GM23338 (cell line): ENCODE results near the gene ROCK2.

Experiments
- CREB1 ChIP-seq: fragments of 250-450 bp; sonication (Bioruptor Pico); IDR thresholded peaks from 2 replicates; pipeline ENCODE4 v1.5.0; 2020; ENCODE audit warnings: low read depth, mild to moderate bottlenecking, moderate library complexity
- ETS1 ChIP-seq: IDR thresholded peaks from 2 replicates; pipeline ENCODE4 v1.6.1; 2016; ENCODE audit warnings: antibody characterized with exemption
- EZH2 ChIP-seq: fragments of 200-600 bp; sonication (generic); IDR thresholded peaks from one replicate; pipeline ENCODE4 v1.8.0; 2017; ENCODE audit warnings: antibody characterized with exemption, mild to moderate bottlenecking, low read depth; ENCODE audit not compliant: unreplicated experiment
- EZH2phosphoT487 ChIP-seq: fragments of 200-600 bp; sonication (generic); IDR thresholded peaks from one replicate; pipeline ENCODE4 v1.8.1; 2018; ENCODE audit warnings: antibody characterized with exemption; ENCODE audit not compliant: unreplicated experiment
- JUNB ChIP-seq: IDR thresholded peaks from one replicate; pipeline ENCODE4 v1.6.1; 2016; ENCODE audit warnings: antibody characterized with exemption; ENCODE audit not compliant: unreplicated experiment
- NANOG ChIP-seq: IDR thresholded peaks from 2 replicates; pipeline ENCODE4 v1.6.1; 2016; ENCODE audit warnings: antibody characterized with exemption, borderline replicate concordance
- POLR2AphosphoS5 ChIP-seq: IDR thresholded peaks from 2 replicates; pipeline ENCODE4 v1.6.1; 2016; ENCODE audit warnings: antibody characterized with exemption, low read depth
- STAT1 ChIP-seq: IDR thresholded peaks from one replicate; pipeline ENCODE4 v1.6.1; 2016; ENCODE audit warnings: antibody characterized with exemption; ENCODE audit not compliant: unreplicated experiment
- ZNF114 ChIP-seq: fragments of 250-450 bp; sonication (Bioruptor Pico); IDR thresholded peaks from 2 replicates; pipeline ENCODE4 v1.5.0; 2020; ENCODE audit warnings: mild to moderate bottlenecking, moderate library complexity
- ZNF331 ChIP-seq: fragments of 250-450 bp; sonication (Bioruptor Pico); IDR thresholded peaks from 2 replicates; pipeline ENCODE4 v1.5.0; 2020; ENCODE audit warnings: low read depth, mild to moderate bottlenecking, moderate library complexity
- TF ChIP-seq, protein P1 (sequence below), 2 experiments: fragments of 200-600 bp in 1 of 2; sonication (generic) in 1 of 2; conservative IDR thresholded peaks; 2 replicates each; pipeline versions ENCODE4 v1.5.1 to v1.6.1; 2016 to 2017; ENCODE audit warnings: antibody characterized with exemption in 2 of 2, low read depth in 2 of 2, mild to moderate bottlenecking in 2 of 2, moderate library complexity in 1 of 2
- TF ChIP-seq, protein P2 (sequence below): IDR thresholded peaks from one replicate; pipeline ENCODE4 v1.6.1; 2018; ENCODE audit warnings: antibody characterized with exemption; ENCODE audit not compliant: unreplicated experiment

DNA sequence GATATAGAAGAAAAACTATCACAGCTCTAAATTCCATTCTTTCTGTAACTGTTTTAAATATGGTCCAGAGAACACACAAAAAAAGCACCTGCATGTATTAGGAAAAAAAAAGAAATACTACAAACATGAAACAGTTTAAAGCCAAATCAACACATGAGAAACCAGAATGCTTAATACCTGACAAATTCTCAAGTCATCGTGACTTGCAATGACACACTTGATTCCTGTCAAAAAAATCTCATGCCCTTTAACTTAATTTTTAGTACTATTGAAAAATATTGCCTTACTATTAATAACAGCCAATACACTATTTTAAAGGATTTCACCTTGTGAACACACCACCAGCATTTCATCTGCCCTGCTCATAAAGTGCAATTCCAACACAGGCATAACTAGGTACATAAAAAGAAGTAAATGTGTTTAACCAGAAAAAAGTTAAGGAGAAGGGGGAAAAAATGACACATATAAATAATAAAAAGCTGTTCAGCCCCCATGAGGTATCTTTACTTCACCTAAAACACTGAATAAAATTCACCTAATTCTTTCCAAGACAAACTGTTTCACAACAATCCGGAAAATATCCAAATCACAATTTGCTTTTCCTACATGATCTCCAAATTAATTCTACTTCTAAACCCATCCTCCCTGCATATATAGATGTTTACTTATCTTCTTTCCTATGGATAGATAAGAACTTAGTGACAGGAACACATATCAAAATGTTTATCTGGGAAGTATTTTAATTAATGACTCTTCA lies 10.8 kb downstream of the ROCK2 start:
- TF ChIP-seq EZH2 (no peak), ZNF114 (CRISPR knock-in tag) (no peak), CREB1 (CRISPR knock-in tag) (no peak), EZH2phosphoT487 (no peak), POLR2AphosphoS5 (no peak), ZNF331 (no peak), NANOG (no peak), STAT1 (no peak), JUNB (no peak), ETS1 (no peak)
- TF ChIP-seq, protein P1, sequence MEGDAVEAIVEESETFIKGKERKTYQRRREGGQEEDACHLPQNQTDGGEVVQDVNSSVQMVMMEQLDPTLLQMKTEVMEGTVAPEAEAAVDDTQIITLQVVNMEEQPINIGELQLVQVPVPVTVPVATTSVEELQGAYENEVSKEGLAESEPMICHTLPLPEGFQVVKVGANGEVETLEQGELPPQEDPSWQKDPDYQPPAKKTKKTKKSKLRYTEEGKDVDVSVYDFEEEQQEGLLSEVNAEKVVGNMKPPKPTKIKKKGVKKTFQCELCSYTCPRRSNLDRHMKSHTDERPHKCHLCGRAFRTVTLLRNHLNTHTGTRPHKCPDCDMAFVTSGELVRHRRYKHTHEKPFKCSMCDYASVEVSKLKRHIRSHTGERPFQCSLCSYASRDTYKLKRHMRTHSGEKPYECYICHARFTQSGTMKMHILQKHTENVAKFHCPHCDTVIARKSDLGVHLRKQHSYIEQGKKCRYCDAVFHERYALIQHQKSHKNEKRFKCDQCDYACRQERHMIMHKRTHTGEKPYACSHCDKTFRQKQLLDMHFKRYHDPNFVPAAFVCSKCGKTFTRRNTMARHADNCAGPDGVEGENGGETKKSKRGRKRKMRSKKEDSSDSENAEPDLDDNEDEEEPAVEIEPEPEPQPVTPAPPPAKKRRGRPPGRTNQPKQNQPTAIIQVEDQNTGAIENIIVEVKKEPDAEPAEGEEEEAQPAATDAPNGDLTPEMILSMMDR (conservative IDR thresholded peaks at IDR 0.05; ENCODE audit: low read depth in 2 of 2), result no peak
- TF ChIP-seq, protein P2, sequence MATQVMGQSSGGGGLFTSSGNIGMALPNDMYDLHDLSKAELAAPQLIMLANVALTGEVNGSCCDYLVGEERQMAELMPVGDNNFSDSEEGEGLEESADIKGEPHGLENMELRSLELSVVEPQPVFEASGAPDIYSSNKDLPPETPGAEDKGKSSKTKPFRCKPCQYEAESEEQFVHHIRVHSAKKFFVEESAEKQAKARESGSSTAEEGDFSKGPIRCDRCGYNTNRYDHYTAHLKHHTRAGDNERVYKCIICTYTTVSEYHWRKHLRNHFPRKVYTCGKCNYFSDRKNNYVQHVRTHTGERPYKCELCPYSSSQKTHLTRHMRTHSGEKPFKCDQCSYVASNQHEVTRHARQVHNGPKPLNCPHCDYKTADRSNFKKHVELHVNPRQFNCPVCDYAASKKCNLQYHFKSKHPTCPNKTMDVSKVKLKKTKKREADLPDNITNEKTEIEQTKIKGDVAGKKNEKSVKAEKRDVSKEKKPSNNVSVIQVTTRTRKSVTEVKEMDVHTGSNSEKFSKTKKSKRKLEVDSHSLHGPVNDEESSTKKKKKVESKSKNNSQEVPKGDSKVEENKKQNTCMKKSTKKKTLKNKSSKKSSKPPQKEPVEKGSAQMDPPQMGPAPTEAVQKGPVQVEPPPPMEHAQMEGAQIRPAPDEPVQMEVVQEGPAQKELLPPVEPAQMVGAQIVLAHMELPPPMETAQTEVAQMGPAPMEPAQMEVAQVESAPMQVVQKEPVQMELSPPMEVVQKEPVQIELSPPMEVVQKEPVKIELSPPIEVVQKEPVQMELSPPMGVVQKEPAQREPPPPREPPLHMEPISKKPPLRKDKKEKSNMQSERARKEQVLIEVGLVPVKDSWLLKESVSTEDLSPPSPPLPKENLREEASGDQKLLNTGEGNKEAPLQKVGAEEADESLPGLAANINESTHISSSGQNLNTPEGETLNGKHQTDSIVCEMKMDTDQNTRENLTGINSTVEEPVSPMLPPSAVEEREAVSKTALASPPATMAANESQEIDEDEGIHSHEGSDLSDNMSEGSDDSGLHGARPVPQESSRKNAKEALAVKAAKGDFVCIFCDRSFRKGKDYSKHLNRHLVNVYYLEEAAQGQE, result no peak
